Lung (tissue), 12 donors: ENCODE results near the gene FMNL1. TPM values are rescaled to one million over a fixed set of nuclear protein-coding genes. Genes with fewer than 3 reads are reported as not detected.

Experiments
- ATAC-seq: fragments of 200-7000 bp; cut with Tn5 transposase; one replicate; pipeline ENCODE4 v1.9.1; 2020; ENCODE audit warnings: moderate number of reproducible peaks; ENCODE audit not compliant: insufficient read depth, low FRiP score
- DNase-seq, 3 donors: peaks; one replicate each; pipeline ENCODE4 v3.0.0-alpha.2; 2013 to 2017
- H3K27ac ChIP-seq, 2 donors: one replicate each; pipeline ENCODE4 v1.5.1; 2013; ENCODE audit warnings: mild to moderate bottlenecking in 2 of 2, moderate library complexity in 2 of 2, control low read depth in 1 of 2, inconsistent platforms in 1 of 2, low read depth in 1 of 2, low read length in 1 of 2
- H3K27me3 ChIP-seq, 3 donors: one replicate each; pipeline ENCODE4 v1.5.1; 2013; ENCODE audit warnings: low read length in 2 of 3; ENCODE audit not compliant: control insufficient read depth in 3 of 3, insufficient read depth in 3 of 3
- H3K36me3 ChIP-seq, 4 donors: one replicate each; pipeline ENCODE4 v1.5.1; 2013; ENCODE audit warnings: low read length in 4 of 4, mild to moderate bottlenecking in 1 of 4, moderate library complexity in 1 of 4; ENCODE audit not compliant: control insufficient read depth in 4 of 4, insufficient read depth in 4 of 4
- H3K4me1 ChIP-seq, 5 donors: one replicate each; pipeline ENCODE4 v1.5.1; 2013; ENCODE audit warnings: low read length in 5 of 5, mild to moderate bottlenecking in 2 of 5, moderate library complexity in 1 of 5; ENCODE audit not compliant: control insufficient read depth in 5 of 5, insufficient read depth in 5 of 5
- H3K4me3 ChIP-seq: one replicate; pipeline ENCODE4 v1.5.1; 2013; ENCODE audit warnings: mild to moderate bottlenecking, control low read depth, moderate library complexity
- H3K9ac ChIP-seq, 2 donors: one replicate each; pipeline ENCODE4 v1.5.1; 2013; ENCODE audit warnings: low read length in 2 of 2, control low read depth in 1 of 2; ENCODE audit not compliant: insufficient read depth in 1 of 2
- H3K9me3 ChIP-seq, 4 donors: one replicate each; pipeline ENCODE4 v1.5.1; 2013; ENCODE audit warnings: low read length in 3 of 4, mild to moderate bottlenecking in 1 of 4, moderate library complexity in 1 of 4; ENCODE audit not compliant: control insufficient read depth in 4 of 4, insufficient read depth in 3 of 4
- CTCF ChIP-seq: IDR thresholded peaks from 2 replicates; pipeline ENCODE4 v1.5.1; 2012; ENCODE audit warnings: mild to moderate bottlenecking; ENCODE audit errors: control extremely low read depth, extremely low read depth
- WGBS, 2 donors: extraction: QIAGEN DNeasy Blood & Tissue Kit; methylation state at CpG; one replicate each; pipeline ENCODE4 v1.1.7; 2013; 5-methylcytosine and 5-hydroxymethylcytosine counted together
- polyA plus RNA-seq, 2 donors: library from polyadenylated mRNA; stranded (reverse); fragments of 200-250 nt; gene quantifications; one replicate each; pipeline ENCODE4 v1.2.1, GENCODE V29; 2013
- total RNA-seq, 2 donors: library from RNA; depleted of rRNA in 1 of 2; stranded (reverse); fragments of >200 nt in 1 of 2; gene quantifications; one replicate each; pipeline ENCODE4 v1.2.1, GENCODE V29; 2014 to 2021
- donor health status: control.
- donor health status: control.
- donor health status: Bipolar disorder and iron deficiency.
- donor health status: healthy.
- donor health status: DM: yes; HTN: yes; CAD: no.

Gene FMNL1
- total and polyA plus RNA-seq, 4 donors = 25.0 to 135 (median 56.6) TPM

- Histone ChIP-seq H3K36me3 (no peaks in the 10 kb centered on the region), H3K27ac (no peak overlapping the region), H3K27me3 (no peaks in the 10 kb centered on the region), H3K4me3 (no peak overlapping the region), H3K9me3 (no peaks in the 10 kb centered on the region), H3K9ac (no peak overlapping the region), H3K4me1 (peaks cover 0 to 5% (median 0%) of the 10 kb centered on the region in 5 donors)
- DNase-seq (no peak), ATAC-seq (no peak)
- WGBS, 2 donors = 93 to 99% methylated on average over 5 of the region's 5 CpGs
- TF ChIP-seq CTCF = no peak
Measured at GRCh38 chr17:45184144-45184543, 37.5 kb upstream of the FMNL1 start.

- TF ChIP-seq CTCF = no peak
- Histone ChIP-seq H3K4me3 (no peak overlapping the region), H3K27ac (no peak overlapping the region), H3K27me3 (no peaks in the 10 kb centered on the region), H3K9me3 (no peaks in the 10 kb centered on the region), H3K9ac (no peak overlapping the region), H3K36me3 (no peaks in the 10 kb centered on the region), H3K4me1 (peaks cover 0 to 5% (median 0%) of the 10 kb centered on the region in 5 donors)
- DNase-seq = no peak
- 65 to 77% methylated on average over 7 of the region's 7 CpGs for WGBS, 2 donors
- no peak for ATAC-seq
Measured at GRCh38 chr17:45186801-45187354, 34.8 kb upstream of the FMNL1 start.

- 75 to 84% methylated on average over 2 of the region's 2 CpGs for WGBS, 2 donors
- no peak overlapping the region for H3K27ac ChIP-seq
- no peak for TF ChIP-seq CTCF
Measured at GRCh38 chr17:45189009-45189408, 32.7 kb upstream of the FMNL1 start.

More at GRCh38 chr17:45189009-45189408, 32.7 kb upstream of the FMNL1 start:
- Histone ChIP-seq H3K4me3 (no peak overlapping the region), H3K9me3 (no peaks in the 10 kb centered on the region), H3K27me3 (no peaks in the 10 kb centered on the region), H3K4me1 (no peaks in the 10 kb centered on the region), H3K9ac (no peak overlapping the region), H3K36me3 (no peaks in the 10 kb centered on the region)
- ATAC-seq (no peak), DNase-seq (no peak)
